ENCODE results near the gene CFAP74. TPM values are rescaled to one million over a fixed set of nuclear protein-coding genes. Genes with fewer than 3 reads are reported as not detected.

CFAP74 gene
- total and polyA plus RNA-seq, 2 donors (not counting 3 experiments of a cell fraction or from before 2014, with no cell fraction given), result not detected

- DNase-seq (ENCODE audit: low read depth, low spot score) (no peak), FAIRE-seq (no peak)
- H3K27ac ChIP-seq (ENCODE audit: insufficient read depth, low read depth, low read length), result no peak within 1 kb of the TSS
- no peaks in the 10 kb centered on the region for H3K4me1 ChIP-seq (ENCODE audit: control insufficient read depth, extremely low read depth, insufficient read depth, low read length)
- H3K4me3 ChIP-seq (replicated peaks in 1 of 3; ENCODE audit: insufficient read depth in 1 of 3, low read depth in 1 of 3, low read length in 3 of 3), result peak within 1 kb of the TSS in 1 of 3 experiments; percentile 11
- H3K9me1 ChIP-seq (replicated peaks; ENCODE audit: control insufficient read depth, extremely low read depth, insufficient read depth, low read length), result no peaks in the 10 kb centered on the region
- no TSS peak for BruUV-seq (replicated peaks)
- no peaks in the 10 kb centered on the region for H3K9me3 ChIP-seq (replicated peaks; ENCODE audit: control insufficient read depth, insufficient read depth, low read length)
- intact Hi-C loops (cut with micrococcal nuclease), result no loop called here
- dilution Hi-C loops (cut with MboI; ENCODE audit: extremely low pct_ligation_motif_present, low sequenced_read_pairs), result no loop called here
- H2AFZ ChIP-seq (ENCODE audit: low read depth, low read length), result no peak within 1 kb of the TSS
- TF ChIP-seq POLR2AphosphoS5 (IDR thresholded peaks at IDR 0.05; ENCODE audit: insufficient read depth, low read depth, low read length) (no peak), EZH2 (IDR thresholded peaks at IDR 0.05; ENCODE audit: borderline replicate concordance, low read depth, low read length, severe bottlenecking) (no peak), POLR2A (IDR thresholded peaks at IDR 0.05; ENCODE audit: low read depth, low read length) (no peak), JUN (IDR thresholded peaks at IDR 0.05; ENCODE audit: borderline replicate concordance, insufficient read depth, insufficient read length, low read depth) (no peak), GATA2 (IDR thresholded peaks at IDR 0.05; ENCODE audit: insufficient read depth, insufficient read length, low read depth, low read length) (no peak), MAX (IDR thresholded peaks at IDR 0.05; ENCODE audit: insufficient read depth, insufficient read length) (no peak), CTCF (IDR thresholded peaks at IDR 0.05; ENCODE audit: extremely low read depth in 1 of 2, insufficient read depth in 1 of 2, low read depth in 1 of 2, low read length in 2 of 2) (no peak), FOS (IDR thresholded peaks at IDR 0.05; ENCODE audit: borderline replicate concordance, insufficient read depth, low read length) (no peak), MYC (IDR thresholded peaks at IDR 0.05; ENCODE audit: low read depth, low read length) (no peak)
- H3K79me2 ChIP-seq (ENCODE audit: control insufficient read depth, insufficient read depth, low read length), result no peaks in the 10 kb centered on the region
- H3K4me2 ChIP-seq (ENCODE audit: insufficient read depth, low read length), result peak within 1 kb of the TSS; percentile 32
- no peaks in the 10 kb centered on the region for H4K20me1 ChIP-seq (replicated peaks; ENCODE audit: control insufficient read depth, extremely low read depth, insufficient read depth, low read length)
- peaks cover 28% of the 10 kb centered on the region in 2 experiments for H3K27me3 ChIP-seq (ENCODE audit: control insufficient read depth in 2 of 2, insufficient read depth in 2 of 2, low read length in 2 of 2)
- no peak within 1 kb of the TSS for H3K9ac ChIP-seq (replicated peaks; ENCODE audit: extremely low read depth, insufficient read depth, low read length)
- POLR2A ChIA-PET, result no interaction called here
- CTCF ChIA-PET, result interaction anchor here (1.8 kb wide), 1 partner anchor 89 kb away, joined by 7 read pairs; no protein-coding TSS in a partner anchor
- H3K36me3 ChIP-seq (ENCODE audit: control insufficient read depth in 2 of 2, extremely low read depth in 1 of 2, insufficient read depth in 2 of 2, low read length in 2 of 2), result no peaks in the 10 kb centered on the region
Measured at GRCh38 chr1:2049718-2050431, 46.3 kb upstream of the CFAP74 start, which contains the start of gene PRKCZ. Gene PRKCZ (plus strand): TSS chr1:2050411. CDS start chr1:2050631, 220 bp downstream.

All from endothelial cell of umbilical vein (primary cell).